GM12892 (cell line): ENCODE results near the gene KRTAP10-3.

Source experiments
- POLR2A ChIP-seq: IDR thresholded peaks from 2 replicates; pipeline ENCODE4 v1.6.1; 2011; ENCODE audit warnings: low read depth, low read length, control low read depth
- POLR2AphosphoS5 ChIP-seq: IDR thresholded peaks from 2 replicates; pipeline ENCODE4 v1.6.1; 2011; ENCODE audit warnings: low read depth, low read length, control low read depth
- TAF1 ChIP-seq: IDR thresholded peaks from 2 replicates; pipeline ENCODE4 v1.6.1; 2011; ENCODE audit warnings: low read depth, mild to moderate bottlenecking, control low read depth, low read length, borderline replicate concordance

DNA sequence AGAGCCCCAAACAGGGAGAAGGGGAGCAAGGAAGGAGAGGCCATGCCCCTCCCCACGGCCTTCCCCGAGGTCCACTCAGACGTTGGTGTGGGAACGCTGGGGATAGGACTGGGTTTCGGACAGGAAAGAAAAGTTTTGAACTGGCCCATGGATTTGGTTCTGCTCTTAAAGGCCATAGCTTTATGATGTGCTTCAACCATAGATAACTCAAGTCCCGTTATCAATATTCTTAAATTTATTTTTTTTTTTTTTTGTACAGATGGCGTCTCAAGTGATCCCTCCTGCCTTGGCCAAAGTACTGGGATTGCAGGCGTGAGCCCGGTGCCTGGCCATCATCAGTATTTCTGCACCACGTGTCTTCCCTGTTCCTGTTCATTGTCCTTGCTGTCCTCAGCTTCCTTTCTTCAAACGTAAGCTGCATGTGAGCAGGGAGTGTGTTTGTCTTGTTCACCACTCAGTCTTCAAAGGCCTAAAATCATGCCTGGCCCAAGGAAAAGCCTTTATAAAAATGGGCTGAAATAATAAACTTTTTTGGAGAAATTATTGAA is 17.8 kb downstream of the KRTAP10-3 start:
- TF ChIP-seq POLR2A (no peak), POLR2AphosphoS5 (no peak), TAF1 (no peak)
